Measurements from ENCODE around the gene BICD1.
A peak's percentile ranks its signal among the peaks of the same experiment; 100 is the strongest.

GRCh38 chr12:32312049-32312670 lies 205.5 kb downstream of the BICD1 start:
- TF ChIP-seq POLR2A (IDR thresholded peaks at IDR 0.05; ENCODE audit: low read length): no peak
- TF ChIP-seq CTCF (IDR thresholded peaks at IDR 0.05): peak; percentile 81
- TF ChIP-seq MAFK (IDR thresholded peaks at IDR 0.05; ENCODE audit: partially characterized antibody): no peak
- TF ChIP-seq CHD2 (IDR thresholded peaks at IDR 0.05; ENCODE audit: low read length, partially characterized antibody): no peak
- TF ChIP-seq FOXS1 (CRISPR knock-in tag; IDR thresholded peaks at IDR 0.05): no peak
- no peak for TF ChIP-seq CEBPB (IDR thresholded peaks at IDR 0.05)
- TF ChIP-seq MAX (IDR thresholded peaks at IDR 0.05): no peak
- TF ChIP-seq MAZ (IDR thresholded peaks at IDR 0.05; ENCODE audit: borderline replicate concordance, low read depth, low read length): no peak
- TF ChIP-seq TFCP2L1 (CRISPR knock-in tag; IDR thresholded peaks at IDR 0.05): no peak
- TF ChIP-seq POLR2AphosphoS2 (conservative IDR thresholded peaks at IDR 0.05; ENCODE audit: low read length): no peak
- no peak for TF ChIP-seq E2F6 (IDR thresholded peaks at IDR 0.05; ENCODE audit: borderline replicate concordance, low read depth)
